ENCODE data around the gene PLCB4.

The PLCB4 gene

DNA sequence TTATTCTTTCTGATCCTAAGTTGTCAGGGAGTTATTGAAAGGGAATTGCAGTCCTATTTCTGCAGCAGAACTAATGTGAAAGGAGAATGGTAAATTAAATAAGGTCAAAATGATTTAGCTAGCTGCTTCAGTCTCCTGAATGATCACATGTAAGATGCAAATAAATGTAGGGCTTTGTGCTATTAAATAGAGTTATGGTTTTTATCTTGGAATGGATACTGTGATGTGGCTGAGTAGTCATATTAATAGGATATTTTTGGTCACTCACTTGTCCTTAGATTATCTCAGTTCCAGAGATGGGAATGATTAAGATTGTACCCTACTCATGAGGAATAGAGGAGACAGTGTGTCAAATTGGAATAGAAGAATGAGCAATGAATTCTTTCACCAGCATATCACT is 129.6 kb downstream of the PLCB4 start:
- no peak overlapping the region for H2AFZ ChIP-seq (ENCODE audit: low read length)
- no peak overlapping the region for H3K4me3 ChIP-seq (ENCODE audit: low read length, poor library complexity, severe bottlenecking)
- no peaks in the 10 kb centered on the region for H3K27me3 ChIP-seq (ENCODE audit: insufficient read depth, low read length, poor library complexity, severe bottlenecking)
- TF ChIP-seq CTCF (conservative IDR thresholded peaks at IDR 0.05; ENCODE audit: low read length) = no peak
- no peak for TF ChIP-seq EZH2phosphoT487 (IDR thresholded peaks at IDR 0.05; ENCODE audit: borderline replicate concordance)
- H3F3A ChIP-seq (ENCODE audit: low read depth) = no peaks in the 10 kb centered on the region
- no peaks in the 10 kb centered on the region for H3K36me3 ChIP-seq (ENCODE audit: insufficient read depth, low read length)
- H3K9me2 ChIP-seq (replicated peaks; ENCODE audit: low read depth, low read length) = no peaks in the 10 kb centered on the region
- H3K9ac ChIP-seq (ENCODE audit: low read depth, low read length, poor library complexity, severe bottlenecking) = no peak overlapping the region
- H3K4me2 ChIP-seq (ENCODE audit: low read depth, low read length, poor library complexity, severe bottlenecking) = no peak overlapping the region
- peaks cover 25% of the 10 kb centered on the region; the same call in 1 of the 2 replicates for H3K79me2 ChIP-seq (ENCODE audit: insufficient read depth, low read length)
- H3K4me1 ChIP-seq (ENCODE audit: insufficient read depth, low read length, poor library complexity, severe bottlenecking) = peaks cover 24% of the 10 kb centered on the region
- no peaks in the 10 kb centered on the region for H3K9me3 ChIP-seq (ENCODE audit: insufficient read depth, low read depth, low read length)
- no peaks in the 10 kb centered on the region for H4K20me1 ChIP-seq (ENCODE audit: insufficient read depth, low read length, poor library complexity, severe bottlenecking)

DNA sequence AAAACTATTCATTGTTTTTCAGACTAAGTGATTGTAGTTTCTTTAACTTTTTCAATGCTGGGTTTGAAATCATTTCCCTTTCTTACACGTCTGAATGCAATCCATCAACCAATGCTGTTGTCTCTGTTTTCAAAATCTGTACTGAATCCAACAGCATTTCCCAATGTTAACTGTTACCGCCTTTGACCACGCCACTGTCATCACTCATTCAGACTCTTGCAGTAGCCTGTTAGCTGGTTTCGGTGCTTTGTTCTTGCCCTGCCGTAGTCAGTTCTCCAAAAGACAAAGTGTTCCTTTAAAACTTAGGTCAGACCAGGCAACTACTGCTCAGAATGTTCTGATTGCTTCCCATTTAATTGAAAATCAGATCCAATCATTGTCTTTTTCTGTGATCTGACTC is 131.3 kb downstream of the PLCB4 start:
- Histone ChIP-seq H3K9me3 (ENCODE audit: insufficient read depth, low read depth, low read length) (no peaks in the 10 kb centered on the region), H3K4me1 (ENCODE audit: insufficient read depth, low read length, poor library complexity, severe bottlenecking) (peaks cover 25% of the 10 kb centered on the region), H3F3A (ENCODE audit: low read depth) (no peaks in the 10 kb centered on the region), H3K36me3 (ENCODE audit: insufficient read depth, low read length) (no peaks in the 10 kb centered on the region), H3K79me2 (ENCODE audit: insufficient read depth, low read length) (peaks cover 27% of the 10 kb centered on the region; the same call in 1 of the 2 replicates), H3K4me2 (ENCODE audit: low read depth, low read length, poor library complexity, severe bottlenecking) (no peak overlapping the region), H3K9me2 (replicated peaks; ENCODE audit: low read depth, low read length) (no peaks in the 10 kb centered on the region), H3K27me3 (ENCODE audit: insufficient read depth, low read length, poor library complexity, severe bottlenecking) (no peaks in the 10 kb centered on the region), H3K9ac (ENCODE audit: low read depth, low read length, poor library complexity, severe bottlenecking) (no peak overlapping the region), H2AFZ (ENCODE audit: low read length) (no peak overlapping the region), H3K4me3 (ENCODE audit: low read length, poor library complexity, severe bottlenecking) (no peak overlapping the region), H4K20me1 (ENCODE audit: insufficient read depth, low read length, poor library complexity, severe bottlenecking) (no peaks in the 10 kb centered on the region)
- TF ChIP-seq CTCF (conservative IDR thresholded peaks at IDR 0.05; ENCODE audit: low read length) (no peak), EZH2phosphoT487 (IDR thresholded peaks at IDR 0.05; ENCODE audit: borderline replicate concordance) (no peak)

GRCh38 chr20:9200620-9201019 is 131.7 kb downstream of the PLCB4 start:
- no peaks in the 10 kb centered on the region for H3F3A ChIP-seq (ENCODE audit: low read depth)
- H2AFZ ChIP-seq (ENCODE audit: low read length) = no peak overlapping the region
- H3K4me3 ChIP-seq (ENCODE audit: low read length, poor library complexity, severe bottlenecking) = no peak overlapping the region

More at GRCh38 chr20:9200620-9201019, 131.7 kb downstream of the PLCB4 start:
- no peaks in the 10 kb centered on the region for H3K36me3 ChIP-seq (ENCODE audit: insufficient read depth, low read length)
- TF ChIP-seq CTCF (conservative IDR thresholded peaks at IDR 0.05; ENCODE audit: low read length) (no peak), EZH2phosphoT487 (IDR thresholded peaks at IDR 0.05; ENCODE audit: borderline replicate concordance) (no peak)
- H3K4me1 ChIP-seq (ENCODE audit: insufficient read depth, low read length, poor library complexity, severe bottlenecking) = peaks cover 22% of the 10 kb centered on the region
- no peaks in the 10 kb centered on the region for H3K9me2 ChIP-seq (replicated peaks; ENCODE audit: low read depth, low read length)
- H4K20me1 ChIP-seq (ENCODE audit: insufficient read depth, low read length, poor library complexity, severe bottlenecking) = no peaks in the 10 kb centered on the region
- H3K27me3 ChIP-seq (ENCODE audit: insufficient read depth, low read length, poor library complexity, severe bottlenecking) = no peaks in the 10 kb centered on the region
- peaks cover 23% of the 10 kb centered on the region; the same call in 1 of the 2 replicates for H3K79me2 ChIP-seq (ENCODE audit: insufficient read depth, low read length)
- no peak overlapping the region for H3K4me2 ChIP-seq (ENCODE audit: low read depth, low read length, poor library complexity, severe bottlenecking)
- no peak overlapping the region for H3K9ac ChIP-seq (ENCODE audit: low read depth, low read length, poor library complexity, severe bottlenecking)
- no peaks in the 10 kb centered on the region for H3K9me3 ChIP-seq (ENCODE audit: insufficient read depth, low read depth, low read length)
